Keratinocyte (primary cell): ENCODE data around the gene TRAF5. TPM values are rescaled to one million over a fixed set of nuclear protein-coding genes. Genes with fewer than 3 reads are reported as not detected.
"Not testable (repeated sequence)": the region's sequence is repeated elsewhere in the genome, so short reads cannot be mapped to it uniquely, and the experiment has no call there.

Experiments
- DNase-seq: peaks from one replicate; pipeline ENCODE4 v3.0.0-alpha.2; 2011; ENCODE audit warnings: low read depth, missing footprints, low spot score
- FAIRE-seq: peaks from 2 replicates; lab custom pipeline; 2011; peaks lifted over from hg19 to GRCh38; lab: Jason Lieb, UNC
- H2AFZ ChIP-seq: 2 replicates; pipeline ENCODE4 v1.6.0; 2012; ENCODE audit warnings: low read length, control low read depth, inconsistent platforms; ENCODE audit not compliant: control insufficient read depth
- H3K27ac ChIP-seq: 2 replicates; pipeline ENCODE4 v1.5.1; 2011; ENCODE audit warnings: low read length; ENCODE audit not compliant: control insufficient read depth, insufficient read depth
- H3K27me3 ChIP-seq: 3 replicates; pipeline ENCODE4 v1.6.0; 2011; ENCODE audit warnings: low read length; ENCODE audit not compliant: control insufficient read depth, insufficient read depth; ENCODE audit errors: extremely low read depth
- H3K36me3 ChIP-seq, 2 experiments: 2 replicates in 1 of 2; 3 replicates in 1 of 2; pipeline ENCODE4 v1.5.1; 2011; ENCODE audit warnings: low read length in 2 of 2, mild to moderate bottlenecking in 1 of 2; ENCODE audit not compliant: control insufficient read depth in 2 of 2, insufficient read depth in 2 of 2; ENCODE audit errors: extremely low read depth in 1 of 2
- H3K4me1 ChIP-seq: 3 replicates; pipeline ENCODE4 v1.5.1; 2011; ENCODE audit warnings: low read length; ENCODE audit not compliant: control insufficient read depth, insufficient read depth; ENCODE audit errors: extremely low read depth
- H3K4me2 ChIP-seq: 3 replicates; pipeline ENCODE4 v1.6.0; 2011; ENCODE audit warnings: low read depth, low read length; ENCODE audit not compliant: control insufficient read depth, insufficient read depth; ENCODE audit errors: extremely low read depth
- H3K4me3 ChIP-seq, 3 experiments: fragments of 200-600 bp in 1 of 3; sonication (generic) in 1 of 3; 2 replicates in 2 of 3; 3 replicates in 1 of 3; pipeline ENCODE4 v1.5.1; 2011 to 2016; ENCODE audit warnings: low read length in 3 of 3, mild to moderate bottlenecking in 3 of 3, control low read depth in 2 of 3, inconsistent platforms in 1 of 3, low read depth in 1 of 3, mixed read lengths in 1 of 3, mixed run types in 1 of 3, moderate library complexity in 1 of 3; ENCODE audit not compliant: control insufficient read depth in 2 of 3, insufficient read depth in 2 of 3; ENCODE audit errors: extremely low read depth in 1 of 3
- H3K79me2 ChIP-seq: 2 replicates; pipeline ENCODE4 v1.6.0; 2012; ENCODE audit warnings: low read length; ENCODE audit not compliant: control insufficient read depth, insufficient read depth
- H3K9ac ChIP-seq: 3 replicates; pipeline ENCODE4 v1.6.0; 2011; ENCODE audit warnings: low read length; ENCODE audit not compliant: control insufficient read depth, insufficient read depth; ENCODE audit errors: extremely low read depth
- H3K9me1 ChIP-seq: 3 replicates; pipeline ENCODE4 v1.6.0; 2011; ENCODE audit warnings: low read length; ENCODE audit not compliant: control insufficient read depth, insufficient read depth; ENCODE audit errors: extremely low read depth
- H3K9me3 ChIP-seq: 2 replicates; pipeline ENCODE4 v1.5.1; 2012; ENCODE audit warnings: low read depth, low read length; ENCODE audit not compliant: control insufficient read depth
- H4K20me1 ChIP-seq: 3 replicates; pipeline ENCODE4 v1.6.0; 2011; ENCODE audit warnings: low read length; ENCODE audit not compliant: control insufficient read depth, insufficient read depth; ENCODE audit errors: extremely low read depth
- EZH2 ChIP-seq: IDR thresholded peaks from one replicate; pipeline ENCODE4 v1.6.1; 2012; ENCODE audit warnings: inconsistent platforms, mild to moderate bottlenecking, low read length, moderate library complexity
- dilution Hi-C: fragments of 300-500 bp; cut with MboI; formaldehyde crosslinking; loops from one replicate; pipeline ENCODE4 v1.7.0; 2020; ENCODE audit warnings: low sequenced_read_pairs; ENCODE audit not compliant: extremely low pct_ligation_motif_present
- polyA plus RNA-seq, 5 experiments: library from polyadenylated mRNA; depleted of rRNA in 3 of 5; stranded (reverse) in 3 of 5; stranded (forward) in 1 of 5; unstranded in 1 of 5; fragments of >200 nt; gene quantifications; 1 replicate in 1 of 5; 2 replicates in 3 of 5; 3 replicates in 1 of 5; pipeline versions ENCODE4 v1.2.1 to v1.2.3, GENCODE V29; 2011 to 2012; ENCODE audit warnings: missing spikeins in 2 of 5, low read depth in 1 of 5, low replicate concordance in 1 of 5
- TF ChIP-seq, protein P1 (sequence below), 3 experiments: IDR thresholded peaks in 1 of 3; conservative IDR thresholded peaks in 1 of 3; optimal IDR thresholded peaks in 1 of 3; 2 replicates in 2 of 3; 3 replicates in 1 of 3; pipeline versions ENCODE3 to v1.5.1; 2011; ENCODE audit warnings: low read length in 3 of 3, mild to moderate bottlenecking in 3 of 3, moderate library complexity in 2 of 3, control low read depth in 1 of 3, inconsistent platforms in 1 of 3; ENCODE audit not compliant: insufficient read depth in 2 of 3; ENCODE audit errors: extremely low read depth in 1 of 3

Gene TRAF5
- polyA plus RNA-seq, 1 donor (not counting 4 experiments of a cell fraction or from before 2014, with no cell fraction given), result 2.1 TPM

DNA sequence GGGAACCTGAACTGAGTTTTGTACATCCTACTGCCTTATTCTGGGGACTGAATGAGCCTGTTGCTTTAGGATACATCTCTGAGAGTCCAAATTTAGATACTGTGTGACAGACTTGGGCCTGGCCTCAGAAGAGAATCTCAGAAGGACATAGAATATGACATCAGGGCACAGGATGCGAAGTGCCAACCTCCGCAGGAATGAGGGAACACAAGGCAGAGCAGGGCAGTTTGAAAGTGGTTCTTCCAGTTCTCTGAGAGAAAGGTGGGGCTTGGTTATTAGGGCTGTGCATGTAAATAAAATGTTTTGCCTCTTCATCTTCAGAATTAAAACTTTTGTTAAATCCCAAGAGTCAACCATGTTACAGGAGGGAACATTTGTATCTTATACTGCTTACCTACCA is 23.1 kb downstream of the TRAF5 start:
- H3K4me3 ChIP-seq, result no peak overlapping the region
- no peak overlapping the region for H3K4me2 ChIP-seq
- H3K9ac ChIP-seq, result no peak overlapping the region
- no peaks in the 10 kb centered on the region for H4K20me1 ChIP-seq
- dilution Hi-C loops, result no loop called here
- no peak for FAIRE-seq
- TF ChIP-seq, protein P1, sequence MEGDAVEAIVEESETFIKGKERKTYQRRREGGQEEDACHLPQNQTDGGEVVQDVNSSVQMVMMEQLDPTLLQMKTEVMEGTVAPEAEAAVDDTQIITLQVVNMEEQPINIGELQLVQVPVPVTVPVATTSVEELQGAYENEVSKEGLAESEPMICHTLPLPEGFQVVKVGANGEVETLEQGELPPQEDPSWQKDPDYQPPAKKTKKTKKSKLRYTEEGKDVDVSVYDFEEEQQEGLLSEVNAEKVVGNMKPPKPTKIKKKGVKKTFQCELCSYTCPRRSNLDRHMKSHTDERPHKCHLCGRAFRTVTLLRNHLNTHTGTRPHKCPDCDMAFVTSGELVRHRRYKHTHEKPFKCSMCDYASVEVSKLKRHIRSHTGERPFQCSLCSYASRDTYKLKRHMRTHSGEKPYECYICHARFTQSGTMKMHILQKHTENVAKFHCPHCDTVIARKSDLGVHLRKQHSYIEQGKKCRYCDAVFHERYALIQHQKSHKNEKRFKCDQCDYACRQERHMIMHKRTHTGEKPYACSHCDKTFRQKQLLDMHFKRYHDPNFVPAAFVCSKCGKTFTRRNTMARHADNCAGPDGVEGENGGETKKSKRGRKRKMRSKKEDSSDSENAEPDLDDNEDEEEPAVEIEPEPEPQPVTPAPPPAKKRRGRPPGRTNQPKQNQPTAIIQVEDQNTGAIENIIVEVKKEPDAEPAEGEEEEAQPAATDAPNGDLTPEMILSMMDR (optimal IDR thresholded peaks at IDR 0.05 in 1 of 3, IDR thresholded peaks at IDR 0.05 in 1 of 3, conservative IDR thresholded peaks at IDR 0.05 in 1 of 3; ENCODE audit: extremely low read depth in 1 of 3, insufficient read depth in 2 of 3, low read length in 3 of 3), result no peak
- no peak for TF ChIP-seq EZH2
- H3K36me3 ChIP-seq, result no peaks in the 10 kb centered on the region
- no peaks in the 10 kb centered on the region for H3K9me3 ChIP-seq
- H3K79me2 ChIP-seq, result no peaks in the 10 kb centered on the region
- no peak overlapping the region for H3K27ac ChIP-seq
- no peaks in the 10 kb centered on the region for H3K4me1 ChIP-seq
- H2AFZ ChIP-seq, result no peak overlapping the region
- no peak for DNase-seq
- no peaks in the 10 kb centered on the region for H3K27me3 ChIP-seq
- no peaks in the 10 kb centered on the region for H3K9me1 ChIP-seq

DNA sequence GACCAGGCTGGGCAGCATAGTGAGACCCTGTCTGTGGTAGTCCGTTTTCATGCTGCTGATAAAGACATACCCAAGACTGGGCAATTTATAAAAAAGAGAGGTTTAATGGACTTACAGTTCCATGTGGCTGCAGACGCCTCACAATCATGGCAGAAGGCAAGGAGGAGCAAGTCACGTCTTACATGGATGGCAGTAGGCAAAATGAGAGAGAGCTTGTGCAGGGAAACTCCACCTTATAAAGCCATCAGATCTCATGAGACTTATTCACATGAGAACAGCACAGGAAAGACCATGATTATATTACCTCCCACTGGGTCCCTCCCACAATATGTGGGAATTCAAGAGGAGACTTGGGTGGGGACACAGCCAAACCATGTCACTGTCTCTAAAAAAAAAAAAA is 25.4 kb downstream of the TRAF5 start:
- H3K9me3 ChIP-seq, H3K27ac ChIP-seq, dilution Hi-C loops, H3K9ac ChIP-seq, H3K9me1 ChIP-seq, H3K79me2 ChIP-seq, DNase-seq, H3K4me1 ChIP-seq, H3K4me2 ChIP-seq, H2AFZ ChIP-seq, FAIRE-seq, H4K20me1 ChIP-seq, H3K27me3 ChIP-seq, H3K36me3 ChIP-seq, H3K4me3 ChIP-seq: not testable (repeated sequence)

DNA sequence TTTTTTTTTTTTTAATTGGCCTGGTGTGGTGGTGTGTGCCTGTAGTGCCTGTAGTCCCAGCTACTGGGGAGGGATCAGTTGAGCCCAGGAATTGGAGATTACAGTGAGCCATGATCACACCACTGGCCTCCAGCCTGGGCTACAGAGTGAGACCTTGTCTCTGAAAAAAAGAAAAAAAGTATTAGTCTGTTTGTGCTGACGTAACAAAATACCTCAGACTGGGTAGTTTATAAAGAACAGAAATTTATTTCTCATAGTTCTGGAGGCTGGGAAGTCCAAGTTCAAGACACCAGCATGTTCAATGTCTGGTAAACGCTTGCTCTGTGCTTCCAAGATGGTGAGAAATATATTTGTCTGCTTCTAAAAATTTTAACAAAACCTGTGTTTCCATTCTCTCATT is 25.8 kb downstream of the TRAF5 start:
- no peak for TF ChIP-seq EZH2
- TF ChIP-seq, protein P1 (optimal IDR thresholded peaks at IDR 0.05 in 1 of 3, IDR thresholded peaks at IDR 0.05 in 1 of 3, conservative IDR thresholded peaks at IDR 0.05 in 1 of 3; ENCODE audit: extremely low read depth in 1 of 3, insufficient read depth in 2 of 3, low read length in 3 of 3), result no peak
- FAIRE-seq, result no peak
- dilution Hi-C loops, result no loop called here

More for the DNA sequence above, 25.8 kb downstream of the TRAF5 start:
- Histone ChIP-seq H3K4me3 (no peak overlapping the region), H2AFZ (no peak overlapping the region), H3K9me3 (no peaks in the 10 kb centered on the region), H3K4me1 (no peaks in the 10 kb centered on the region), H4K20me1 (no peaks in the 10 kb centered on the region), H3K27ac (no peak overlapping the region), H3K9me1 (no peaks in the 10 kb centered on the region), H3K4me2 (no peak overlapping the region), H3K36me3 (no peaks in the 10 kb centered on the region), H3K79me2 (no peaks in the 10 kb centered on the region), H3K27me3 (no peaks in the 10 kb centered on the region), H3K9ac (no peak overlapping the region)
- no peak for DNase-seq
